ENCODE data around the gene SERPINB6.

GRCh38 chr6:2909718-2910117 lies 61.6 kb downstream of the SERPINB6 start:
- TF ChIP-seq, protein P1, sequence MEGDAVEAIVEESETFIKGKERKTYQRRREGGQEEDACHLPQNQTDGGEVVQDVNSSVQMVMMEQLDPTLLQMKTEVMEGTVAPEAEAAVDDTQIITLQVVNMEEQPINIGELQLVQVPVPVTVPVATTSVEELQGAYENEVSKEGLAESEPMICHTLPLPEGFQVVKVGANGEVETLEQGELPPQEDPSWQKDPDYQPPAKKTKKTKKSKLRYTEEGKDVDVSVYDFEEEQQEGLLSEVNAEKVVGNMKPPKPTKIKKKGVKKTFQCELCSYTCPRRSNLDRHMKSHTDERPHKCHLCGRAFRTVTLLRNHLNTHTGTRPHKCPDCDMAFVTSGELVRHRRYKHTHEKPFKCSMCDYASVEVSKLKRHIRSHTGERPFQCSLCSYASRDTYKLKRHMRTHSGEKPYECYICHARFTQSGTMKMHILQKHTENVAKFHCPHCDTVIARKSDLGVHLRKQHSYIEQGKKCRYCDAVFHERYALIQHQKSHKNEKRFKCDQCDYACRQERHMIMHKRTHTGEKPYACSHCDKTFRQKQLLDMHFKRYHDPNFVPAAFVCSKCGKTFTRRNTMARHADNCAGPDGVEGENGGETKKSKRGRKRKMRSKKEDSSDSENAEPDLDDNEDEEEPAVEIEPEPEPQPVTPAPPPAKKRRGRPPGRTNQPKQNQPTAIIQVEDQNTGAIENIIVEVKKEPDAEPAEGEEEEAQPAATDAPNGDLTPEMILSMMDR (IDR thresholded peaks at IDR 0.05), result no peak
- TF ChIP-seq REST (IDR thresholded peaks at IDR 0.05; ENCODE audit: insufficient read depth in 1 of 2, low read depth in 2 of 2, low read length in 1 of 2) (no peak), SIN3A (IDR thresholded peaks at IDR 0.05; ENCODE audit: borderline replicate concordance, insufficient read depth, low read depth, low read length) (no peak), POLR2AphosphoS5 (IDR thresholded peaks at IDR 0.05; ENCODE audit: low read depth, low read length) (no peak)
